HG02981 (cell line): ENCODE data around the gene PPARG.

Experiments used
- ATAC-seq: cut with Tn5 transposase; IDR thresholded peaks from one replicate; pipeline ENCODE4 v1.9.1; 2021; ENCODE audit warnings: mild to moderate bottlenecking, moderate library complexity; ENCODE audit not compliant: unreplicated experiment

Gene PPARG

GRCh38 chr3:12340506-12340905, 51.6 kb downstream of the PPARG start:
- no peak for ATAC-seq

GRCh38 chr3:12342151-12342550, 53.3 kb downstream of the PPARG start:
- ATAC-seq = no peak

- no peak for ATAC-seq
These were observed 54.2 kb downstream of the PPARG start for GRCh38 chr3:12343047-12343501.

- no peak for ATAC-seq
These were observed 56.3 kb downstream of the PPARG start for GRCh38 chr3:12345141-12345561.

- ATAC-seq = no peak
These were observed 57.0 kb downstream of the PPARG start for GRCh38 chr3:12345584-12346494.

- ATAC-seq = no peak
These were observed 58.4 kb downstream of the PPARG start for GRCh38 chr3:12347301-12347700.

GRCh38 chr3:12349895-12350811, 61.3 kb downstream of the PPARG start:
- ATAC-seq = no peak

GRCh38 chr3:12351145-12351544, 62.3 kb downstream of the PPARG start:
- ATAC-seq = no peak

GRCh38 chr3:12352253-12352652, 63.4 kb downstream of the PPARG start:
- no peak for ATAC-seq

GRCh38 chr3:12352755-12353154, 63.9 kb downstream of the PPARG start:
- no peak for ATAC-seq

GRCh38 chr3:12353796-12354525, 65.1 kb downstream of the PPARG start:
- ATAC-seq = no peak

GRCh38 chr3:12356175-12356574, 67.3 kb downstream of the PPARG start:
- no peak for ATAC-seq

GRCh38 chr3:12356996-12357395, 68.1 kb downstream of the PPARG start:
- ATAC-seq = no peak

GRCh38 chr3:12357456-12357855, 68.6 kb downstream of the PPARG start:
- ATAC-seq = no peak

- no peak for ATAC-seq
These were observed 74.7 kb downstream of the PPARG start for GRCh38 chr3:12363397-12364195.

- no peak for ATAC-seq
These were observed 78.5 kb downstream of the PPARG start for GRCh38 chr3:12367346-12367745.

- ATAC-seq = no peak
These were observed 80.2 kb downstream of the PPARG start for GRCh38 chr3:12369029-12369428.

- no peak for ATAC-seq
These were observed 80.7 kb downstream of the PPARG start for GRCh38 chr3:12369598-12369997.

- ATAC-seq = no peak
These were observed 81.9 kb downstream of the PPARG start for GRCh38 chr3:12370758-12371157.

- ATAC-seq = no peak
These were observed 82.8 kb downstream of the PPARG start for GRCh38 chr3:12371525-12372140.
